ENCODE measurements around the gene AOAH.

GRCh38 chr7:36549029-36549428, 175.3 kb downstream of the AOAH start:
- TF ChIP-seq, protein P1, sequence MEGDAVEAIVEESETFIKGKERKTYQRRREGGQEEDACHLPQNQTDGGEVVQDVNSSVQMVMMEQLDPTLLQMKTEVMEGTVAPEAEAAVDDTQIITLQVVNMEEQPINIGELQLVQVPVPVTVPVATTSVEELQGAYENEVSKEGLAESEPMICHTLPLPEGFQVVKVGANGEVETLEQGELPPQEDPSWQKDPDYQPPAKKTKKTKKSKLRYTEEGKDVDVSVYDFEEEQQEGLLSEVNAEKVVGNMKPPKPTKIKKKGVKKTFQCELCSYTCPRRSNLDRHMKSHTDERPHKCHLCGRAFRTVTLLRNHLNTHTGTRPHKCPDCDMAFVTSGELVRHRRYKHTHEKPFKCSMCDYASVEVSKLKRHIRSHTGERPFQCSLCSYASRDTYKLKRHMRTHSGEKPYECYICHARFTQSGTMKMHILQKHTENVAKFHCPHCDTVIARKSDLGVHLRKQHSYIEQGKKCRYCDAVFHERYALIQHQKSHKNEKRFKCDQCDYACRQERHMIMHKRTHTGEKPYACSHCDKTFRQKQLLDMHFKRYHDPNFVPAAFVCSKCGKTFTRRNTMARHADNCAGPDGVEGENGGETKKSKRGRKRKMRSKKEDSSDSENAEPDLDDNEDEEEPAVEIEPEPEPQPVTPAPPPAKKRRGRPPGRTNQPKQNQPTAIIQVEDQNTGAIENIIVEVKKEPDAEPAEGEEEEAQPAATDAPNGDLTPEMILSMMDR (IDR thresholded peaks at IDR 0.05; ENCODE audit: borderline replicate concordance, extremely low read depth, low read length, poor library complexity, severe bottlenecking) = no peak
- no peak for TF ChIP-seq EZH2 (IDR thresholded peaks at IDR 0.05; ENCODE audit: borderline replicate concordance, low read depth, low read length, severe bottlenecking)

Measured in DND-41 (cell line).